ENCODE data around the gene DZANK1.
"Not testable (repeated sequence)": the region's sequence is repeated elsewhere in the genome, so short reads cannot be mapped to it uniquely, and the experiment has no call there.

DZANK1 gene

DNA sequence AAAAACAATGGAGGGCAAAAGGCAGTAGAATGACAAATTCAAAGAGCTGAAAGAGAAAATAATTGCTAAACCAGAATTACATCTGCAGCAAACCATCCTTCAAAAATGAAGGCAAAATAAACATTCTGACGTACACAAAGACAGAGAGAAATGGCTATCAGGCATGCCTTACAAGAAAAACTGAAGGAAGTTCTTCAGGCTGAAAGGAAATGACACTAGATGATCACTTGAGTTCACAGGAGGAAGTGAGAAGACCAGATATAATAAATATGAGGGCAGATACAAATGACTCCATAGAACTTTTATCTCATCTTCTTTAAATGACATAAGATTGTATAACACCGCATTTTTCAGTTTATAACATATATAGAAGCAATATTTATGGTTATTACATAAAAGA lies 30.0 kb downstream of the DZANK1 start:
- DNase-seq: no peak

- no peak for DNase-seq
Measured at GRCh38 chr20:18431206-18431605, 35.6 kb downstream of the DZANK1 start.

DNA sequence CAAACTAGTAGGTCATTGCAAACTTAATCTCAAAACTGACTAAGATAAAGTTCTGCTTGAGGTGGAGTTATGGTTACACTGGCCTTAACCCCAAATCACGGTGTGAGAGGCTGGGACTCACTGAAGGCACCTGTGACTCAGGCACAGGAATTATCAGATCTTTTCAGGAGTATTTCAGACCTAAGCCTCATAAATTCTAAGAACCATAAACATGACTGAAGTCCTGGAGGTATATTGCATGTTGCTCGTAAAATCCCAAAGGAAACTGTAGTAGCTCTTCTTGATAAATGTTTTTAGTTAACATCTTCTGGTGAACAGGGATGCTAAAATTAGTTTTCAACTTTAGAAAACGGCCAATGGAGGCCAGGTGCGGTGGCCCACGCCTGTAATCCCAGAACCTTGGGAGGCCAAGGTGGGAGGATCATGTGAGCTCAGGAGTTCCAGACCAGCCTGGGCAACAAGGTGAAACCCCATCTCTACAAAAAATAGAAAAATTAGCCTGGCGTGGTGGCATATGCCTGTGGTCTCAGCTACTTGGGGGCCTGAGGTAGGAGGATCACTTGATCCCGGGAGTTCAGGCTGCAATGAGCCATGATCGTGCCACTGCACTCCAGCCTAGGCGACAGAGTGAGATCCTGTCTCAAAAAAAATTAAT lies 36.5 kb downstream of the DZANK1 start:
- no peak for DNase-seq

DNA sequence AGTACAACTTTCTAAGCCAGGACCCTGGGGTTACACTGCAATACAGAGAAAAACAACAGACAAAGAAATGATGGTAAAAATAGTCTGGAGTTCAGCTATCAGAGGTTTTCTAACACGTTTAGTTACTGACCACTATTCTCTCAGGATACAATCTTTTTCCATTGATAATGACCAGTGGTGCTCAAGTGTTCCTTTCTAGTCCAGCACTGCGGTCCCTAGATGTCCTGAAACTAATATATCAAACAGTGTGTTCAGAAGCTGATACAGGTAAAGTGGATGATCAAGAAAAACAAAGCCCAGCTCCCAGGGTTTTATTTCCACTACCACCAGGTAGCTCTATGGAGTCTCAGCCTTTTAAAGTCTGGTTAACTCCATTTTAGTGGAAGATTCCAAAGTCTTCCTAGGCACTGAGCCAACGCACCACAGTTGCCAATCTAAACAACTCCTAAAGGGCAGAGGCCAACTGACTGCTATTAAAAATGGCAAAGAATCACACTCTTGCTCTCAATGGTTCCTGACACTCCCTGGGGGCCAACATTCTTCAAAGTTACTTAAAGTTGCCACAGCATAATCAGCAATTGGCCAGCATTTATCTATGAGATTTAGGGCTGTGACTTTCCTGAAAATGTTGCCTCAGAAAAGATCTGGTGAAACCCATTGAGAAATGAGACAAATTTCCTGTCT lies 38.2 kb downstream of the DZANK1 start:
- no peak for DNase-seq

DNA sequence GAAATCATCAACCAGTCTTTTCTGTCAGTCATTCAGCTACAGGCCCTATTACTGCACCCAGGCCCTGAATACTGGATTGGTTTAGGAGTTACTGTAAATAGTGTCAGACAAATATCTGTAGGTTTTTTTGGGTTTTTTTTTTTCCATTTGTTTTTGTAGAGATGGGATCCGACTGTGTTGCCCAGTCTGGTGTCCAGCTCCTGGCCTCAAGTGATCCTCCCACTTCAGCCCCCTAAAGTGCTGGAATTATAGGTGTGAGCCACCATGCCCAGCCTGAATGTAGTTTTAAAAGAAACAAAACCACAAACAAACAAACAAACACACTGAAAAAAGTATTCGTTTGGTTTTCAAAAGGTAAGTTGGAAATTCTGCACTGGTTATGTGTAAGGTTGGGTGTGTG lies 39.6 kb downstream of the DZANK1 start:
- no peak for DNase-seq

DNA sequence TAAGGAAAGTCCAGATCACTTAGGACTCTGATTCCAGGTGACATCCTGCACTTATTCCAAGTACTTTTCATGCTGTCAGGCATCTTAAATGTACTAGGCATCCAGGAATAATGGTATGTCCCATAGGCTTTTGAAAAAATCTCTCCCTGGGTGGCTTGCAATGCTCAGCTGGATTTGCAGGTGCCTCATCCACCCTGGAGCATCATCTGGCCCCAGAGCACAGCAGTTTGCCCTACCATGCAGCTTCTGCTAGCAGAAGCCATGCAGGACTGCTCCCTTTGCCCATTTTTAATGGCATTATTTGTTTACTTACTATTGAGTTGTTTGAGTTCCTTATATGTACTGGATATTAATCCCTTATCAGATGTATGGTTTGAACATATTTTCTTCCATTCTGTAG lies 45.2 kb downstream of the DZANK1 start:
- DNase-seq: no peak

DNA sequence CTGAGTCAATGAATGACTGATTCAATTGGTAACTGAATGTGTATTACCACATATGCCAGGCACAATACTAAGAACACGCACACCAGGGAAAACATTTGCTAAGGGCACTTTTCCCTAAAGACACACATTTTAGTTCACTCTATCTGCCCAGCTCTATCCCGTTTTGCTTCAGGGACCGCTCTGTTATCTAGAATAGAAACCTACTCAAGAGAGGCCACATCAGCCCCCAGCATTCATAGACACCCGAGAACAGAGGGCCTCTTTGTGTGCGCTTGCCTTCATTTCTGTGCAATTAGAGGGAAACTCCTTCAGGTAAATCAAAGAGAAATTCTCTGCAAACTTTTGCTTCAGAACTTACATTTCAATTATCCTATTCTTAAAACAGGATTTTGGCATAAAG lies 50.3 kb downstream of the DZANK1 start:
- DNase-seq: no peak

DNA sequence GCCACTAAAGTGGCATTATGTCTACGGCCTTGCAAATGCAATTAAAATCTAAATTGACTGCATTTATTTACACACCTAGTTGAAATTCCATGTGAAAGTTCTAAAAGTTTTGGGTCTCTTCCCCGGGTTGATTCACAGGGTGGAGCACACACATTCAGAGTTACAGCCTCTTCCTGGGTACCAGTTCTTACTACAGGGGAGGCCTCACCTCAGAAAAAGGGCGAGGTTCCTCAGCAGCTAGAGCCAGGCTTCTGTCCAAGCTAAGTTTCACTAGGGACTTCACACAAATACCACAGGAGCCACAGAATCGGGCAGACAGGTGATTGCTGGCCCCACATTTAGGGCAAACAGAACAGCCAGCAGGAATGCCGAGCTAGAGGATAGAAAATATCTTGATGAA lies 52.7 kb downstream of the DZANK1 start:
- DNase-seq: no peak

GRCh38 chr20:18412221-18412901 lies 54.5 kb downstream of the DZANK1 start:
- DNase-seq: no peak

GRCh38 chr20:18405826-18406225 lies 61.0 kb downstream of the DZANK1 start:
- no peak for DNase-seq

GRCh38 chr20:18404172-18404571 lies 62.7 kb downstream of the DZANK1 start:
- no peak for DNase-seq

DNA sequence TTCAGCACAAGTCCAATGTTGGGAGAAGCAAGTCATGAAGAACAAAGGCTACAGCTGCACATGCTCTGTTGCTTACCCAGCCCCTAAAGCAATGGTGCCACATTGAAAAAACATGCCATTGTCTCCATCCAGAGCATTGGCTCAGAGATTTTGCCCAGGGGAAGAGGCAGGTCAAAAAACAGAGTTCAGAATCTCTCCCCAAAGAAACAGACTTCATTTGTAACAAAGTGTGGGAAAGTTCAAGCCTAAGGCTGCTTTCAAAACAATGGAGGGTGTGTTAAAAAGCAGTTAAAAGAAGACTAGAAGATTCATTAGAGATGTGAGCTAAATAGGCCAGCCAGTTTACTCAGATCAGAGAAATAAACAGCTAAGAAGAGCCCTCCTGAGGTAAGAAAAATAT lies 63.6 kb downstream of the DZANK1 start:
- DNase-seq: no peak

DNA sequence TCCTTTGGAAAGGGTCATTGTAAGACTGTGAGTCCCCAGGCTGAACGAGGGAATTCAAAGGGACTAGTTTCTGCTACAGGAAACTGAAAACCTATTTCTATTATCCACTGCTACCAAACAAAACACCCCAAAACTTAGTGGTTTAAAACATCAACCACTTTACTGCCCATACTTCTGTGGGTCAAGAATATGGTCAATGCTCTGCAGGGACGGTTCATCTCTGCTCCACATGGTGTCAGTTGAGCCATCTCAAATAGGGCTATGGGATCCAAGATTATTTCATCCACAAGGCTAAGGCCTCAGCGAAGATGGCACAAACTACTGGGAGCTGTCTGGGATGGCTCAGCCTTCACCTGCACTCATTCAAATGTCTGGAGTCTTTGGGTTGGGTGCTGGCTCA lies 65.5 kb downstream of the DZANK1 start:
- DNase-seq: no peak

GRCh38 chr20:18400460-18400859 lies 66.4 kb downstream of the DZANK1 start:
- no peak for DNase-seq

DNA sequence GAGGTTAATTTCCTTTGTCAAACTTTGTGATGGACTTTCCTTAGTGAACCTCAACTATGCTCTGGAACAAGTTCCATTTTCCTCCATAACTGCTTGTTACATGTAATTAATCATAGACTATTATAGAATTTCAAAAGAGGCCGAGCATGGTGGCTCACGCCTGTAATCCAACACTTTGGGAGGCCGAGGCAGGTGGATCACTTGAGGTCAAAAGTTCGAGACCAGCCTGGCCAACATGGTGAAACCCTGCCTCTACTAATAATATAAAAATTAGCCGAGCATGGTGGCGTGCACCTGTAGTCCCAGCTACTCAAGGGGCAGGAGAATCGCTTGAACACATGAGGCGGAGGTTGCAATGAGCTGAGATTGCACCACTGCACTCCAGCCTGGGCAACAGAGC lies 68.1 kb downstream of the DZANK1 start:
- DNase-seq: not testable (repeated sequence)

- no peak for DNase-seq
Measured at GRCh38 chr20:18397030-18397429, 69.8 kb downstream of the DZANK1 start.

- no peak for DNase-seq
Measured at GRCh38 chr20:18395544-18395943, 71.3 kb downstream of the DZANK1 start.

DNA sequence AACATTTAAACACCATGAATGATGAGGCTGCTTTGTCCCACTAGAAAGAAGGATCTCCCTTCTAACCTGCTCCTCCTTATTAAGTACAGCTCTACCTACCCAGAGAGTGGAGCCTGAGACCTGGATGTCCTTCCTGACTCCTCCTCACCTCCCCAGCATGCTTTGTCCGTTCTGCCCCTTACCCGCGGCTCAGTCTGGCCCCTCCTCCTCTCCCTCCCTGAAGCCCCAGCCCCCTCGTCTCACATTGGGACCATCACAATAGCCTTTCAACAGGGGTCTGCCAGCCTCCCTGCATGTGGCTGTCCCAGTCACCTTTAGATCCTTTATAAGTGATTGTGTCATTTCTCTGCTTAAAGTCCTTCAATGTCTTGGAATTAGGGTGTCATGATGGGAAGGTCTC lies 72.5 kb downstream of the DZANK1 start:
- DNase-seq: no peak

GRCh38 chr20:18391686-18392085 lies 75.1 kb downstream of the DZANK1 start:
- DNase-seq: no peak

- DNase-seq: no peak
Measured at GRCh38 chr20:18390201-18390600, 76.6 kb downstream of the DZANK1 start.

GRCh38 chr20:18388860-18389259 lies 78.0 kb downstream of the DZANK1 start:
- no peak for DNase-seq

DNA sequence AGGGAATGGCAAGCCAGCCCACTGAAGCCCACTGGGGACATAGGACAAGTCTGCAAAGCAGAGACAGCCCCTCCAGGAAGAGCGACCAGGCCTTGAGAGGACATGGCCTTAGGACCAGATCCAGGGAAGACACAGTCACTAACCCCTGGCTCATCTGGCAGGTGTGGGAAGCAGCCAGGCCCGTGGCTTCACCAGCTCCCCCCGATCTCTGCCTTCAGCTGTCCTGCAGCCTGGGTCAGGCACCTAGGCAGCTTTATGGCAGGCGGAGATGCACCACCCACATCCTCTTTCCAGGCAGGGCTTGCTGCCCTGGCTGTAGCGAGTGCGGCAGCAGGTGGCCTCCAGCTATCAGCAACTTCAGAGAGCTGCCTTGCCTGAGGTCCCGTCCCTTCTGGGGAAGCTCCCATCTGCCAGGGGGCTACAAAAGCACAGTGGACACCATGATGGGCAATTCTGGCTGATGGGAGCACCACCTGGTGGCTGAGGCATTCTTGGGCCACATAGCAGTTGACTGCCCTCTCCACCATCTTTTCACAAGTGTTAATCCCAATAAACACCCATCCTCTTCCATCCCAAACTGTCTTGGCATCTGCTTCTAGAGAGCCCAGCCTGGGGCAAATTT lies 85.8 kb downstream of the DZANK1 start:
- DNase-seq: no peak

GRCh38 chr20:18377896-18378481 lies 88.8 kb downstream of the DZANK1 start:
- DNase-seq: no peak

DNA sequence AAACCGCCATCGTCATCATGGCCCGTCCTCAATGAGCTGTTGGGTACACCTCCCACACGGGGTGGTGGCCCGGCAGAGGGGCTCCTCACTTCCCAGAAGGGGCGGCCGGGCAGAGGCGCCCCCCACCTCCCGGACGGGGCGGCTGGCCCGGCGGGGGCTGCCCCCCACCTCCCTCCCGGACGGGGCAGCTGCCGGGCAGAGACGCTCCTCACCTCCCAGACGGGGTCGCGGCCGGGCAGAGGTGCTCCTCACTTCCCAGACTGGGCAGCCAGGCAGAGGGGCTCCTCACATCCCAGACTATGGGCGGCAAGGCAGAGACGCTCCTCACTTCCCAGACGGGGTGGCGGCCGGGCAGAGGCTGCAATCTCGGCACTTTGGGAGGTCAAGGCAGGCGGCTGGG lies 91.3 kb downstream of the DZANK1 start:
- not testable (repeated sequence) for DNase-seq

Measured in NCI-H2081 (cell line).